SU-DHL-6 (cell line): Measurements from ENCODE around the gene MKRN1.

Source experiments
- CTCF ChIP-seq: fragments of 200-600 bp; sonication (generic); IDR thresholded peaks from one replicate; pipeline ENCODE4 v1.5.1; 2017; ENCODE audit warnings: antibody characterized with exemption, mild to moderate bottlenecking, low read length, moderate library complexity; ENCODE audit not compliant: insufficient read depth, poor library complexity, severe bottlenecking
- EZH2phosphoT487 ChIP-seq: fragments of 200-600 bp; sonication (generic), shearing (Covaris generic); conservative IDR thresholded peaks from 2 replicates; pipeline ENCODE4 v1.6.1; 2018; ENCODE audit warnings: mild to moderate bottlenecking, antibody characterized with exemption, low read length, moderate library complexity, mixed read lengths

GRCh38 chr7:140435252-140435895 lies 43.9 kb downstream of the MKRN1 start:
- TF ChIP-seq CTCF: no peak
- TF ChIP-seq EZH2phosphoT487: no peak
